Glutamatergic neuron (in vitro differentiated cells): ENCODE results near the gene WWOX. TPM values are rescaled to one million over a fixed set of nuclear protein-coding genes. Genes with fewer than 3 reads are reported as not detected.

ENCODE experiments used
- DNase-seq: peaks from one replicate; pipeline ENCODE4 v3.0.0; 2022
- H3K27ac Mint-ChIP-seq: one replicate; pipeline ENCODE4 v1.8.0; 2020; ENCODE audit warnings: mild to moderate bottlenecking, mixed read lengths, inconsistent platforms; ENCODE audit not compliant: unreplicated experiment
- H3K27me3 Mint-ChIP-seq: one replicate; pipeline ENCODE4 v1.8.0; 2020; ENCODE audit warnings: mild to moderate bottlenecking, moderate library complexity, mixed read lengths, inconsistent platforms; ENCODE audit not compliant: unreplicated experiment
- H3K36me3 Mint-ChIP-seq: one replicate; pipeline ENCODE4 v1.8.0; 2020; ENCODE audit warnings: mild to moderate bottlenecking, mixed read lengths, inconsistent platforms; ENCODE audit not compliant: unreplicated experiment
- H3K4me1 Mint-ChIP-seq: one replicate; pipeline ENCODE4 v1.8.0; 2020; ENCODE audit warnings: mild to moderate bottlenecking, low read depth, mixed read lengths, inconsistent platforms; ENCODE audit not compliant: unreplicated experiment
- H3K4me3 Mint-ChIP-seq: one replicate; pipeline ENCODE4 v1.8.0; 2020; ENCODE audit warnings: mild to moderate bottlenecking, mixed read lengths, inconsistent platforms; ENCODE audit not compliant: unreplicated experiment
- H3K9me3 Mint-ChIP-seq: one replicate; pipeline ENCODE4 v1.8.0; 2020; ENCODE audit warnings: mild to moderate bottlenecking, moderate library complexity, mixed read lengths, inconsistent platforms; ENCODE audit not compliant: unreplicated experiment
- CTCF ChIP-seq: fragments of 200-600 bp; sonication (generic); IDR thresholded peaks from one replicate; pipeline ENCODE4 v1.5.0; 2021; ENCODE audit not compliant: partially characterized antibody, unreplicated experiment
- total RNA-seq: library from RNA; stranded (reverse); fragmentation: NEBNext Ultra II Directional; extraction: Animal tissue kit (Norgen Biotek cat#: 25700); gene quantifications from one replicate; pipeline ENCODE4 v1.2.1, GENCODE V29; 2021; ENCODE audit not compliant: unreplicated experiment

Gene WWOX
- total RNA-seq, 1 donor from 2014 or later = 10.3 TPM

GRCh38 chr16:78496189-78496588 is 396.7 kb downstream of the WWOX start:
- no peaks in the 10 kb centered on the region for H3K9me3 Mint-ChIP-seq
- DNase-seq = no peak
- no peak overlapping the region for H3K4me3 Mint-ChIP-seq
- no peaks in the 10 kb centered on the region for H3K4me1 Mint-ChIP-seq
- H3K27me3 Mint-ChIP-seq = peaks cover 4% of the 10 kb centered on the region
- H3K27ac Mint-ChIP-seq = no peak overlapping the region
- no peak for TF ChIP-seq CTCF
- H3K36me3 Mint-ChIP-seq = no peaks in the 10 kb centered on the region

DNA sequence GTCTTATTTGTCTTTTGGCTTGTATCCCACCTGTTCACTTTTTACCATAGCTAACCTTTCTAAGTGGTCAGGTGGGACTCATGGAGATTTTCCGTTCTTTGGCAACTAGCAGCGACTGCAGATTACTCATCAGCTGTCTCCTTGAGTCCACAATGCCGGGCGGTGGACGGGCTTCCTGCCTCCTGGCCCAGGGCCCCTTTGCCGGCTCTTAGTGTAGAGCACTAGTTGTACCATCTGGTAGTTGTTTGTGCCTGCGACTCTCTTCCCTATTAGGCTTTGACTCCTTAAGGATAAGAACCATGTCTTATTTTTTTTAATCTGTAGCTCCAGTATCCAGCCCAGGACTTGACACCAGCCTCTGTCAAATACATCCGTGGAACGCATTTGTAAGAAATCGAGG is 399.9 kb downstream of the WWOX start:
- Mint-ChIP-seq H3K4me3 (no peak overlapping the region), H3K9me3 (no peaks in the 10 kb centered on the region), H3K36me3 (no peaks in the 10 kb centered on the region), H3K27ac (no peak overlapping the region), H3K4me1 (no peaks in the 10 kb centered on the region), H3K27me3 (peaks cover 2% of the 10 kb centered on the region)
- no peak for TF ChIP-seq CTCF
- no peak for DNase-seq

DNA sequence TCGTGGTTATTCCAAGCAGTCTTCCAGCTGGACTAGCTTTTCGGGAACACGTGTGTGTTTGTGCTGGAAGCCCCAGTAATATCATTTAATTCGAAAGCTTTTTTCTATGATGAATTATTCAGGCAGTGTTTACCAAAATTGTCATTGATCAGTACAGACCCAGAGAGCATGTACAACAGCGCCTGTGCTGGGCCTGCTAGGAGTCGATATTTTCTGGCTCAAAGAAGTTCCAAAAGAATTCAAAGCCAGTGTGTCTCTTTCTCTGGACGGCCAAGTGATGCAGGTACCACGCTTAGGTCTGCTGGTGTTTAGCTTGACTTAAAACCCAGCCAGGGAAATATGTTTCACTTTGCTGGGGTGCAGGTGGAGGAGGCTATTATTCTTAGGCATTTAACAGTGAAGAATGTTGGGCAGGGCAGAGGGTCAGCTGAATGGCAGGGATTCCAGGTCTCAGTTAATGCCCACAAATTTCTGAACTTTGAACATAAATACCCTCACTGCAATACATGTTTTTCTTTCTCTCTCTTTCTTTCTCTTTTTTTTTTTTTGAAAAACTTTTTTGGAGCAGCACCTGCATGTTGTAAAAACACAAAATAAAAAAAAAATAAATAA is 401.3 kb downstream of the WWOX start:
- Mint-ChIP-seq H3K4me1 (no peaks in the 10 kb centered on the region), H3K4me3 (no peak overlapping the region), H3K36me3 (no peaks in the 10 kb centered on the region), H3K27ac (no peak overlapping the region), H3K27me3 (peaks cover 2% of the 10 kb centered on the region), H3K9me3 (no peaks in the 10 kb centered on the region)
- no peak for TF ChIP-seq CTCF
- DNase-seq = no peak

DNA sequence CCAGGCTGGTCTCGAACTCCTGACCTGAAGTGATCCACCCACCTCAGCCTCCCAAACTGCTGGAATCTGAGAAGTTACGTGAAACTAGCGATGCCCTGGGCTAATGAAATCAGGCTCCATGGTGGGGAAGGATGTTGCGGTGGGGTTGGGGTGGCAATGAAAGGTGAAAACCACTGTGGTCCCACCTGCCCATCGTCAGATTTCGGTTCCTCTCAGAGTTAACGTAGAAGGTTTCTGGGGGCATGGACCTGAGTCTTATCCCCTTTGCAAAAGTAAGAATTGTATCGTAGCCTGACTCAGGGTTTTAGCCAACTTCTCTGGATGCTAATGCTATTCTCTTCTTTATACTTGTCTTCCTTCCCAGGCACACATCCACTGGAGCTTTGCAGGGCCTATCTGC is 402.3 kb downstream of the WWOX start:
- DNase-seq = no peak
- no peaks in the 10 kb centered on the region for H3K9me3 Mint-ChIP-seq
- H3K27ac Mint-ChIP-seq = no peak overlapping the region
- no peaks in the 10 kb centered on the region for H3K27me3 Mint-ChIP-seq
- H3K36me3 Mint-ChIP-seq = no peaks in the 10 kb centered on the region
- no peak overlapping the region for H3K4me3 Mint-ChIP-seq
- no peaks in the 10 kb centered on the region for H3K4me1 Mint-ChIP-seq
- no peak for TF ChIP-seq CTCF

DNA sequence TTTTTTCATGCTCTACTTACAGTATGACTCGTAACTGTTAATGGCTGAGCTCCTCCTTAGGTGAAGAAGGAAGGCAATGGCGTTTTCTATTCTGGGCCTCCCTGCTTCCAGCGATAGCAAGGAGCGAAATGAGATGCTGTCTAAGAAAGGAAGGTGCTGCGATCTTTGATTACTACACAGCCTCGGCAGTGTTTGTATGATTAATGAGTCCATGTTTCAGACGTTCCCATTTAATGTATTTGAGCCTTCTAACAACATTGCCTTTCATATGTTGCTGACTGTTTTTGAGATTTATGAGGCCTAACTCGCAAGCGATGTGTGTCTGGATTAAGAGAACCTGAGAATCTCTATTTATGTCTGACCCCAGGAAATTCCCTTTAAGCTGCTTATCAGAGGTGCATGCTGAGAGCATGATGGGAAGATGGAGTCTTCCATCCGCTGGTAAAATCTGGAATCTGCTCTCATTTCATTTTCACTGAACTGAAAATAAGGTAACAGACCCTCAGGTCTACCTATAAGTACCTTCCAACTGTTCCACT is 403.4 kb downstream of the WWOX start:
- no peaks in the 10 kb centered on the region for H3K27me3 Mint-ChIP-seq
- H3K9me3 Mint-ChIP-seq = no peaks in the 10 kb centered on the region
- no peak overlapping the region for H3K27ac Mint-ChIP-seq
- no peaks in the 10 kb centered on the region for H3K36me3 Mint-ChIP-seq
- no peak for TF ChIP-seq CTCF
- no peak for DNase-seq
- H3K4me3 Mint-ChIP-seq = no peak overlapping the region
- H3K4me1 Mint-ChIP-seq = no peaks in the 10 kb centered on the region
